ENCODE data around the gene CSNK2A1.

CSNK2A1 gene

DNA sequence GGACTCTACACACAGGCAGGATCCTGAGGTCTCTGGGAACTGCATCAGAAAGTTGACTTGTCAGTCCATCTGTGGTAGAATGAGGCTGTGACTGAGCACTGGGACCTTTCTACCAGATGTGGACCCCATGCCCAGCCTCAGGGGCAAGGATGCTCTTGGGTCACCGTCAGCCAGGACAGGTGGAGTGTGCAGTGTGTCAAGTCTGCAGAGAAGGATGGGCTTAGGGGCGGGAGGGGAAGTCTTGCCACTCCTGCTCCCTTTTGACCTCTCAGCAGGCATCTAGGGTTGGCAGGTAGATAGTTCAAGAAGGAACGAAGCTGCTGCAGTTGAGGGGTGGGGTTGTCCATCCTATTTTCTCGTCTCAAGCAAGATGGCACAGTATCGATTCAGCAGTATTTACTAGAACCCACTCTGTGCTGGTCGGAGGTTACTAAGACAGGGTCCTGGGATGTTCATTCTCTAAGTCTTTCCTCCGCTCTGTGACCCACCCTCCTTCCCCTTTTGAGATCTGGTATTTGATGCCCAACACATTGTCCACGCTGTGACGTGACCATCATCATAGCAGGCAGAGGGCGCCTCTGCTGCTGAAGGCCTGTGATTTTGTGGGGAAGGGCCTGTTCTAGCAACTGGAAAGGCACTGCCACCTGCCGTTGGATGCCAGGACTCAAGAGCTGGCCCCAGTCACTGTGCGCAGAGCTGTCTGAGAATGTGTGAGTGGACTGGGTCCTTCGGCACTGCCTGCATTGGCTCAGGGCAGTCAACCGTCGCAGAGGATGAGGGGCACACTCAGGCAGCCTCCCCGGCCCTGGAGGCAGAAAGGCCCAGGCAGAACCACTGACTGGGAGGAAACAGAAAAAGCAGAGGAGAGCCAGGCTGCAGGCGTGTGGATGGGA, 112.3 kb downstream of the CSNK2A1 start:
- DNase-seq (ENCODE audit: low read depth, low spot score) = peak; percentile 78

- peak; percentile 75 for DNase-seq (ENCODE audit: low read depth, low spot score)
Measured at GRCh38 chr20:430091-430999, 113.2 kb downstream of the CSNK2A1 start.

DNA sequence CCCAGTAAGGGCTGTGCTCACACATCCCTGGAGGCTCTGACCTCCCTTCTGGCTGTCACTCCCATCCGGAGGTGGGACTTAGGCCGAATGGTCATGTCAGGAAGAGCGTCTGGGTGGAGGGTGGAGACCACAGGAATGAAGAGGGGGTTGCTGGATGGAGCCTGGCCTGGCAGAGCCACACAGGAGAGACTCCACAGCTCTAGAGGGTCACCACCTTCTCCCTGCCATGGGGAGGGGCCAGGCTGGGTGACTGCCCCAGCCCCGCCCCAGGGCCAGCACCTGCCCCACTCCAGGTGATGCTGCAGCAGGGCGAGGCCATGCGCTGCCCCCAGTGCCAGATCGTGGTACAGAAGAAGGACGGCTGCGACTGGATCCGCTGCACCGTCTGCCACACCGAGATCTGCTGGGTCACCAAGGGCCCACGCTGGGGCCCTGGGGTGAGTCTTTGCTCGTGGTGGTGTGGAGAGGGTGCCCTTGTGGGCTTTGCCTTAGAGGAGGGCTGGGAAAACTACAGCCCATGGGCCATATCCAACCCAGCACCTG, 114.9 kb downstream of the CSNK2A1 start:
- DNase-seq (ENCODE audit: low read depth, low spot score) = no peak

DNA sequence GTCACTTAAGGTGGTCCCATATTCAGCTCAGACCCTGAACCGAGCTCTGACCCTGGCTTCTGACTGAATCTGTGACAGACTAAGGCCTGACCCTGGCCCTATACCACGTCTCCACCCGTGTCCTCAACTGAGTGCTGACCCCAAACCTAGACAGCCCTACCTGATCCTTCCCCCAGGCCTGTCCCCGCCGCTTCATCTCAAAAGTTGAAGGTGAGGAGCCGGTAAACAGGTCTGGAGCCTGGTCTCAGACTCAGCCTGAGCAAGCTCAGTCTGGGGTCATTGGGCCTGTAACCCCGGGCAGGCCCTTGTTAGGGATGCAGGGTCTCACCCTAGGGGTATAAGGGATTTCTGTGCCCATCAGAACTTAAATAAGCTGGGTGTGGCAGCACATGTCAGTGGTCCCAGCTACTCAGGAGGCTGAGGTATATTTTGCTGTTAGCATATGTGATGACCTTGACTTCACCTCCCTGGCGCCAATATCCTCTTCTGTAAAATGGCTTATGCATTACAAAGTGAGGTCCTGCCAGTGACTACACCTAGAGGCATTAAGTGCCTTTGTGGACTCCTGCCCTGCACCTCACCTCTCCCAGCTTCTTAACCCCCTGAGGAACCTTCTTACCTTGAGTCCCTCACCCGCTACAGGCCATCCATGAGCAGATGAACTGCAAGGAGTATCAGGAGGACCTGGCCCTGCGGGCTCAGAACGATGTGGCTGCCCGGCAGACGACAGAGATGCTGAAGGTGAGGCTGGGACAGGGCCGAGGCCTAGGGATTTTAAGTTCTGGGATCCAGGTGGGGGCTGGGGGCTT, 115.5 kb downstream of the CSNK2A1 start:
- no peak for DNase-seq (ENCODE audit: low read depth, low spot score)

DNA sequence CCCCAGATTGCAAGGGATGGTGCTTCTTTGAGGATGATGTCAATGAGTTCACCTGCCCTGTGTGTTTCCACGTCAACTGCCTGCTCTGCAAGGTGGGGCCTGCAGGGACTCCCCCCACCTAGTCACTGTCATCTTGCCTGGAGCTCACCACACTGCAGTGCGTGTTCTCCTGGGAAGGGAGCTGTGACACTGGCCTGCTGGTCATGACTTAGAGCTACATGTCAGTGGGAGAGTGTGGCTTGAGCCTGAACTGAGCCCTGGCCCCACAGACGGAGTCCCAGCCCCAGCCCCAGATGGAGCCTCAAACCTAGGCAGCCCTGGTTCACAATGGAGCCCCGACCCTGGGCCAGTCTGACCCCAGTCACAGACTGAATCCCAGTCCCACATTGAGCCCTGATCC, 116.2 kb downstream of the CSNK2A1 start:
- no peak for DNase-seq (ENCODE audit: low read depth, low spot score)

- no peak for DNase-seq (ENCODE audit: low read depth, low spot score)
Measured at GRCh38 chr20:426566-426965, 117.0 kb downstream of the CSNK2A1 start.
